Activated CD8-positive, alpha-beta memory T cell treated with anti-CD3 and anti-CD28 coated beads for 36 hours (primary cell): Measurements from ENCODE around the gene ADCY5. TPM values are rescaled to one million over a fixed set of nuclear protein-coding genes. Genes with fewer than 3 reads are reported as not detected.

Source experiments
- CTCF ChIA-PET: fragments of 350-600 bp; sonication (Branson Sonifier 250); formaldehyde crosslinking; loops from one replicate; lab custom pipeline; 2021; ENCODE audit warnings: antibody characterized with exemption; lab: Charles Lee
- POLR2A ChIA-PET: fragments of 350-600 bp; sonication (Branson Sonifier 250); formaldehyde crosslinking; loops from one replicate; lab custom pipeline; 2021; ENCODE audit warnings: antibody characterized with exemption; lab: Charles Lee
- total RNA-seq, 2 experiments: library from RNA; stranded (reverse); gene quantifications; one replicate each; pipeline ENCODE4 v1.2.3, GENCODE V29; 2021

The ADCY5 gene
- total RNA-seq, 2 experiments from 2014 or later: not detected

DNA sequence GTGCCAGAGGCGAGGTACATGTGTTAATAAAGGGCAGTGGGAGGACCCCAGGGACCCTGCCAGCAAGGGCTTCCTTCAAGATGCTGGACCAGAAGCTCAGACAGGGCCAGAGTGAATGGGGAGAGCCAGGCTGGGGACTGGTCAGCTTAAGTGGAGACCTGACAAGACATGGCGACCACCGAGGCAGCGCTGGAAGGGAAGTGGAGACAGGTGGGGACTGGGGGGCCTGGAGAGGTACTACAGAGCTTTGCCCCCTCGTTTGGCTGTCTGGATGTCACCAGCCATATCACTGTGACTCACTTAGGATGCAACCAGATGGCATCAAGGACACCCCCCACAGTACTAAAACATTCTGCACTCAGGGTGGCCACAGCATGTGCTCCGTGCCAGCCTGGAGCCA is 97.9 kb downstream of the ADCY5 start:
- CTCF ChIA-PET: no interaction called here
- POLR2A ChIA-PET: no interaction called here

DNA sequence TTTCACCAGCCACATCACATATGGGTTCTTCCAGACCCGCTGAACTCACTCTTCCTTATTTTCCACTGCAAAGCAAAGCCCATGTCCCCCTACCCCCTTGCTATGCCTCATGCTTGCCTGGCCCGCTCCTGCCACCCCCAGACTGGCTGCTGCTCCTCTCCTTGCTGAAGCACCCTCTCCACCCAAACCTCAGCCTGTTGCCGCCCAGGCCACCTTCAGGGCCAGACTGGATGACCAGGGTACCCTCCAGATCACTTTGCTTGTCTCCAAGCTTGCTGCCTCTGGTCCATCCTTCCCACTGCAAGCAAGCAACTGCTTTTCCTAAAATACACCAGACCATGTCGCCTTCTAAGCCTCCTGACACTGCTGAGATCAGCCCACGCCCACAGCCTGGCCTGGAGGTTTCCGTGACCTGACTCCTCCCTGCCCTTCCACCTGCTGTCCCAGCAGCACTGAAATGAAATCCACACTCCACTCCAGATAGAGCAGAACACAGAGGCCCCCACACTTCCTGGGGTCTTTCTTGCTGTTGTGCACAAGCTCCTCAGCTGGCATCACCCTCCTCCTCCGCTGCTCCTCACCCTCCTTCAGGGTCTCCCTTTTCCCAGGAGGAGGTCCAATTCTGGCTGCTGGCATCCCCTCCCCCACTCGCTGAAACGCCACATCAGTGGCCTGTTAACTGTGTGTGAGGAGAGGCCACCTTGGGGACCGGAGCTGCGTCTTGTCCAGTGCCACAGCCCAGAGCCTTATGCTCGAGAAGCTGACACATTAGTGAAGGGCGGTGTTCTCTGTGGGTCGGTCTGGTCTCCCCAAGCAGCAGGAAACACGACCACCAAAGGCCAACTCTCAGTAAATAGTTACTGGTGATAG is 99.1 kb downstream of the ADCY5 start:
- ChIA-PET CTCF (no interaction called here), POLR2A (no interaction called here)

DNA sequence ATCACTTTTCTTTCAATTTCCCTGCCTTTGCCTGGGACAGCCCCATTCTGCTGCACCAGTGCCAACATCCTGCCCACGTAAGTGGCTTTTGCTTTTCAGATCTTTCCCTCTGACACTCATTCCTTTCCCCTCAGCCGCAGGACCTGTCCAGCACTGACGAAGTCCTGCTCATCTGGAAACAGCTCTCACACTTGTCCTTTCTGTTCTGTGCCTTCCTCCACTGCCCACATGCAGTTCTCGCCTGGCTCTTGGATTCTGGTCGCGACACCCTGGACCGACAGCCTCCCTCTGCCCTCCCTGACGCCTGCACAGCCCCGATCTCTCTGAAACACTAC is 99.7 kb downstream of the ADCY5 start:
- CTCF ChIA-PET: no interaction called here
- POLR2A ChIA-PET: no interaction called here

DNA sequence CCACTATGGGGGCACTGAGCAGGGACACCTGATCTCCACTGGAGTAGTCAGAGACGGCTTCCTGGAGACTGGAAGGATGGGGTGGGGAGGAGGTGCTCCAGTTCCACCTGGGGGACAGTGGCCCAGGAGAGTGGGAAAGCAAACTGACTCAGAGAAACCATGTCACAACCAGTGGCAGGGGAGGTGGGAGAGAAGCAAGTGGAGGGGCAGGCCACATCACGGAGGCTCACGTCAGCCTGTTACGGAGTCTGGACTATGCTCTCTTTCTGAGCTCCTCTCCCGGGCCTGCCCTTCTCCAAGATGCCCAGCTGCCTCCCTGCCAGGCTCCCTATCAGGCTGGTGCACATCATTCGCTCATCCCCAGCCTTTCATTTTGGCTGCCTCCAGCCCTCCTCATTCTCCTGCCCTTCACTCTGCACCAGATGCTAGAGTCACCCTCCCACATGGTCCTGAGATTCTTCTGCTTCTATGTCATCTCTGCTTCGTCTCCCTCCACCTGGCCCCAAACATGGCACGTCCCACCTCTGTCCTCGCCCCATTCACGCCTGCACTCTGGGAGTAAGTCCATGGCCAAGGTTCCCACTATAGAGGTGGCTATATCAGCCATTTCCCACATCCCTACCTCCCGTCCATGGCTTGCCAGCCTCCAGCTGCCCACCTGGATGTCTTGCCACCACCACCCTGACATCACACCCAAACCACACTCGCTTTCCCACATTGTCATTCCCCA is 100.3 kb downstream of the ADCY5 start:
- ChIA-PET POLR2A (no interaction called here), CTCF (no interaction called here)

DNA sequence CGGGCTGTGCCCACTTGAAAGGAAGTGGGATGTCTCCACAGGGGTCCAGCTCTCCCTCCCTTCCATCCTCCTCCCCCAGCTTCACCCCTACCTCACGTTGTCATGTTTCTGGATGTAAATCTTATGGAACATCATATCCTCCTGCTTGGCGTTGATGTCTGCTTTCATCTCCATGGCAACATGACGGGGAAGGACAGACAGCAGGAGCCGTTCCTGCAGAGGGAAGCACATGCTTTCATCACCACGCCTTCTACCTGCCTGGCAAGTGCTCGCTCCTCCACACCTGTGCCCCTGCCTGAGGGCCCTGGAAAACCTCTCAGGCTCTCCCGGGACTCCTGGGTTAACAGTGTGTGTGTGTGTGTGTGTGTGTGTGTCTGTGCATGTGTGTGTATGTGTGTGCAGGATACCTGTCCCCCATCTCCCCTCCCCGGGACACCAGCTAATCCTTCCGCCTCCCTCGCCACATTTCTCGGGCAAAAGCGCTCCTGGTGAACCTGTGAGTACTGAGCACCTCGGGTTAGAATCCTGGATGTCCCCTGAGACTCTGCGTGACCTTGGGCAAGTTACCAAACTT is 101.1 kb downstream of the ADCY5 start:
- CTCF ChIA-PET: no interaction called here
- POLR2A ChIA-PET: no interaction called here

DNA sequence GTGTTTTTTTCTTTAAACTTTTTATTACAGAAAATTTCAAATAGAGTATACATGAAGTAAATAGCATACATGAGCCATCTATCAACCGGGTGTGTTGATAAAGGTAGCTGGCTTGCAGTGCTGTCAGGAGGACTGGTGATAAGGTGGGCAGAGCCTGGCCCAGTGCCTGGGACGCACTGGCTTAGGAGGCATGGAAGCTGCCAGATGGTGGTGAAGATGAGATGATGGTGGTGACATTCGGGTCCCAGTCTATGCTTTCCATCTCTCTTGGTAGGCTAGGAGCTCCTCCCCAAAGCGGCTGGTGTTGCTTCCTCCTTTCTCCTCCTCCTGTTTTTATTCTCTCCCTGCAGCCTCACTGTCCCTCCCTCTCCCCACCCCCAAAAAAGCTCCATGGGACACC is 101.7 kb downstream of the ADCY5 start:
- POLR2A ChIA-PET: no interaction called here
- CTCF ChIA-PET: no interaction called here

DNA sequence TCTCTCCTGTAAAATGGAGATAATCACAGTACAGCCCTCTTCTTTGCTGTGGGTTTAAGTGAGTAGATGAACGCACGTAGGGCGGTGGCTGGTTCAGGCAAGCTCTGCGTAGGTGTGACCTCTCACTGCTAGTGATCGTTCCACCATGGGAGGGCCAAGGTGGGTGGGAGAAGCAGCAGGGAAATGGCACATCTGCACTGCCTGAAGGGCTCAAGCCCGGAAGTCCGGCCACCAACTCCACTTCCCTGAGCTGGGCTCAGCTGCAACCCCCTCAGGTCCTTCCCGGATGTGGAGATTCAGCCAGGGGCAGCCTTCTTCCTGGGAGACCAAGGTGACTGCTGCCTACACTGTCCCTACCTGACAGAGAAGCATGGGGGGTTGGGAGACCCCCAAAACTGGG is 102.9 kb downstream of the ADCY5 start:
- ChIA-PET CTCF (no interaction called here), POLR2A (no interaction called here)

DNA sequence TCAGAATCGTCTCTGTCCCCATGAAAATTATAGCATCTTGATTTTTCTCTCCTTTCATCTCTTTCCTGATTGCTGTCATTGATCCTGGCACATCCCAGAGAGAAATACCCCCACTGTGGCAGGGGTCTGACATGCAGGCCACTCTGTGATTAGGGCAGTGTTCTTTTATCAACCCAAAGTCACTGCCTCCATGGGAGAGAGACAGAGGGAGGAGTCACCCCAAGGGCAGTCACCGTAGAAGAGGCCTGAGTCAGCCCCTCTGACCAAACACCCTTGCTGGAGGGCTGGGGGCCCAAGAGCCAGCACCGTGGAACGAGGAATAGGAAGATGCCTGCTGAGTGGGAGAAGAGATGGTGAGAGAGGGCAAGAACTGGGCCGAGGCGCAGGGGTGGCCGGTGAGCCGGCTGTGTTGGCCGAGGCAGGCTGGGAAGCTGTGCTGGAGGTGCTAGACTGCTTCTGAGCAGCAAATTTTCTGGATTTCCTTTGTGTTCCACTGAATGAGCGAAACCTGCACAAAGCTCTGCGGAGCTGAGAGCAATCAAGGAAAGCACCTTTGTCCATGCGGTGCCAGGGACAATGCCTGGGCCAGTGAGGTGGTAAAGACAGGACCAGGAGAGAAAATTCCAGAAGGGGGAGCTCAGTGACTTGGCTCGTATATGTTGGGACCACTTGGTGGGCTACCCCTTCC is 103.8 kb downstream of the ADCY5 start:
- CTCF ChIA-PET: interaction anchor here (0.8 kb wide), 1 partner anchor 592 kb away, joined by 4 read pairs; no protein-coding TSS in a partner anchor
- POLR2A ChIA-PET: no interaction called here

DNA sequence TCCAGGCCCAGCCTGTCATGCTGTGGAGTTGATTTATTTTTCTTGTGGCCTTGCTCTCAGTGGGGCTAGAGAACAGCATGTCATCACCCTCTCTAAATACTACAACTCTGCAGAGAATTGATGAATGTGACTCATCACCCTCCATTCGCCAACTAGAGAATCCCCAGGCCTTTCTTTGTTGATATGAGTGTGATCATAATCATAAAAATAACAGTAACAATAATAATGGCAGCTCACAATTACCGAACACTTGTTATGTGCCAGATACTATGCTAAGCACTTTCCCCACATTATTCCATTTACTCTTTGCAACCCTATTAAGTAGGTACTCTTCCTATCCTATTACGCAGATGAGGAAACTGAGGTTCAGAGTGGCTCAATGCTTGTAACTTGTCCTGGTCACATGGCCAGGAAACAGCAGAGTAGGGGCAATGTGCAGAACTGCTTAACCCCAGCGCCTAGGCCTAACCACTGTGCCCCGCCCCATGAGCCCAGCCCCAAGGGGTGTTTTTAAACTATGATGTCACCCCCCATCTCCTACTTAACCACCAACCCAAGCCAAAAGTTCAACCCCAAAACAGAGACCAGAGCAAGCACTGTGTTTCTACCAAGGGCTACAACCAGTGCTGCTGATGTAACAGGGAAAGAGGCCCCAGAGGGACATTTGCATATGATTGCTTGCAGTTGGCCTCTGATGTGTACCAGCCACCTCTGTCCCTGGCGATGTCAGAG is 104.5 kb downstream of the ADCY5 start:
- ChIA-PET POLR2A (no interaction called here), CTCF (no interaction called here)

DNA sequence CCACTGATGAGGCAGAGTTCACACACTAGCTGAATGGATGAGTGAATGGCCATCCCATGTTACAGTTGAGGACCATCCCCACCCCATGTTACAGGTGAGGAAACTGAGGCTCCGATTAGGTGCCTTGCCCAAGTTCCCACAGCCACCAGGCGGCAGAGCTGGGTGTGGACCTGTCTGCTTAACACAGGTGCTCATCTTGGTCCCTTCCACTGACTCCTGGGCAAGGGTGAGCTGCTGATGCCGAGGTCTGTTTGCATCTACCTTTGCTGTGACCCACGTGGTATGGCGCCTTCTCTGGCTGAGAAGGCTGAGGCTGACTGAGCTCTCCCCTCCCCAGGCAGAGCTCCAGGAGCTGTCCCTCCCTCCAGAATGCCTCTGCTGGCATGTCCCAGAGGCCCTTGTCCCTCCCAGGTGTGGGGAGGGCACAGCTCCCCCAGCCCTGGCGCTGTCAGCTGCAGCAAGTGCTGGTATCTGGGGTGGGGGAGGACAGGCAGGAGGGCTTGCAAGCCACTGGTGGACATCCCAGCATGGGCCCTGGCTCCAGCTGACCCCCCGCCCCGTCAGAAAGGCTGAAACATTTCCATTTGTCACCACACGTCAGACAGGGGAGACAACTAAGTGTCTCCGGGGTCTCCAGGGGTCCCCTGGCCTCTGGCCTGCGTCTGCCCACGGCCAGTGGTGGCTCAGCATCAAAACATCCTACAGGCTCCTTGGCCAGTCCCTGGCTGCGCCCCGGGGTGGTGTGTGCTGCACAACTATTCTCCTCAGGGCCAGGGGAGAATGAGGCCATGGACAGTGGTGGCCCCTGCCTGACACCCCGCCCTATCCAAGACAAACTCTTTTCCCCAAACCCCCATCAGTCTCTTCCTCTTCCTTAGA is 105.4 kb downstream of the ADCY5 start:
- POLR2A ChIA-PET: no interaction called here
- CTCF ChIA-PET: interaction anchor here (0.6 to 1.0 kb wide), 2 partner anchors 14 to 48 kb away, joined by 3 to 4 read pairs; no protein-coding TSS in a partner anchor

DNA sequence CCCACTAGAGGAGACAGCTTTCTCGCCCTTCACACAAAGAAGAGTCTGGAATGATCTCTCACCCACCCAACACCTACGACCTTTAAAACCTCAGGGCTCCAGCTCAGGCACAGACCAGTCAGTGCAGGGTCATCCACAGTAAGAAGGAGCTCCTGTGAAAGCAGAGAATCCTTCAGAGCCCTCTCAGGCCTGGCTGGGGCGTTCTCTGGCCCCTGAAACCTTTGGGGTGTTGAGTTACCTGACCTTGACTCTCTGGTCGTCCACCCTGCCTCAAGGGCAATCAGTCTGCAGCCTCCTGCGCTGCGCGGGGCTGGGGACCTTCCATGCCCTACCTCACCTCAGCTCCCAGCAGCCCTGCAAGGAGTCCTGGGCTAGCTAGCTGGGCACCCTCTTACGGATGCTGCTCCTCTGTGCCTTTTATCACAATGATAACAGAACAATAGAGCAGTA is 106.2 kb downstream of the ADCY5 start:
- CTCF ChIA-PET: interaction anchor here (0.6 to 1.0 kb wide), 2 partner anchors 13 to 49 kb away, joined by 3 to 4 read pairs; no protein-coding TSS in a partner anchor
- POLR2A ChIA-PET: no interaction called here

DNA sequence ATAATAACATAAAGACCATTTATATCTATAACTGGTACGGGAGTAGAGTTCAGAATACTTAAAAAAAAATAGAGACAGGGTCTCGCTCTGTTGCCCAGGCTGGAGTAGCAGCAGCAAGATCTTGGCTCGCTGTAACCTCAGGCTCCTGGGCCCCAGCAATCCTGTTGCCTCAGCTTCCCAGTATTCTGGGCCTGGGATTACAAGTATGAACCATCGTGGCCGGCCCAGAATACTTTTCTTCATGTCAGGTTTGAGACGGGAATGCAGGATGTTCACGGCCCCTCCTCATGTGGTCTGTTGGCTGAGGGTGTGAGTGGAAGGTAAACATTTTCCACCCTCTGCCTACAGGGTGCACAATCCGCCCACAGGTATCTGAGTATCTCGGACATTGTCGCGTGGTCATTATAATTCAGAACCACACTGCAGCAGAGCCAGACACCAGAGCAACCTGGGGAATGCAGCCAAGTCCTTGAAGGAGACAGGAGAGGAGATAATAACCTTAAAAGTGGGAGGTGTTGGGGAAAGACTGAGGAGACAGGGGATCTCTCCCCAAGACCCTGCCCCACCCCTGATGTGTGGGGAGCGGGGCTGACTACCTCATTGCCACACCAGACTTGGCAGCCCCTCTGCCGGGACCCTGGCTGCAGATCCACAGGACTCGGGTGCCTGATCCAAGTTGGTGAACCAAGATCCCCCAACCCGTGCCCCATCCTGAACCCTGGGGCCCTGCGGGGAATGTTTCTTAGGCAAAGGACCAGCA is 106.8 kb downstream of the ADCY5 start:
- ChIA-PET CTCF (interaction anchor here (1.0 kb wide), 1 partner anchor 13 kb away, joined by 3 read pairs; no protein-coding TSS in a partner anchor), POLR2A (no interaction called here)

DNA sequence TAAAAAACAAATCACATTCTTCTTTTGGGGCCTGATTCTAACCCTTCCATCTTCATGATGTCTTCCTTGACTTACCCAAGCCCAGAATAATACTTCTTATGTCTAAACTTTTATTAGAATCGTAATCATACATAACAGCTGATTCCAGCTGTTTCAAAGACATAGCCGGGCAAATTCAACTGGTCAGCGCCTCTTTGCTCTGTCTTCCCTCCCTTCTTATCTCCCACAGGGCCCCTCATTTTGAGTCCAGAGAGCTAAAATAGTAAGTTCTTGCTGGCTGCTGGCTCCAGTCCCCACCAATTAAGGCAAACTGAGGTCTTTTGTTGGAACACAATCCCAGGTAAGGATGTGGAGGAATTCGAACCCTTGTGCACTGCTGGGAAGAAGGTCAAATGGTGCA is 108.6 kb downstream of the ADCY5 start:
- ChIA-PET POLR2A (no interaction called here), CTCF (no interaction called here)

DNA sequence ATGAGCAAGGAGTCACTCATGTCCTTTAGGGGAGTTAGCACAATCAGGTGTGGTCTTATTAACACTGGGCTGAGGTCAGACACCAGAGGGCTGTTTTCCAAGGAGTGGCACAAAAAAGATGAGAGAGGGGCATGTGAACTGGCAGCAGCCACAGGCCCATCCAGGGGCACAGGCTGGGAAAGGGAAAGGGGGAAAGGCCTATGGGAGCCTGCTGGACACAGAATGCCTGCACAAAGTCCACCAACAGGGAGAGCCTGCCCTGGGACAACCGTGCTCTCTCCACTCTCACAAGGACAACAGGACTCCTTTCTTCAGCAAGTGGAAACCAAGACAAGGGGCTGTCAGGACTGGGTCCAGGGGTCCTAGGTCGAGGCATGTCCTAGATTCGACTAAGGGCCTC is 109.6 kb downstream of the ADCY5 start:
- ChIA-PET POLR2A (no interaction called here), CTCF (no interaction called here)

DNA sequence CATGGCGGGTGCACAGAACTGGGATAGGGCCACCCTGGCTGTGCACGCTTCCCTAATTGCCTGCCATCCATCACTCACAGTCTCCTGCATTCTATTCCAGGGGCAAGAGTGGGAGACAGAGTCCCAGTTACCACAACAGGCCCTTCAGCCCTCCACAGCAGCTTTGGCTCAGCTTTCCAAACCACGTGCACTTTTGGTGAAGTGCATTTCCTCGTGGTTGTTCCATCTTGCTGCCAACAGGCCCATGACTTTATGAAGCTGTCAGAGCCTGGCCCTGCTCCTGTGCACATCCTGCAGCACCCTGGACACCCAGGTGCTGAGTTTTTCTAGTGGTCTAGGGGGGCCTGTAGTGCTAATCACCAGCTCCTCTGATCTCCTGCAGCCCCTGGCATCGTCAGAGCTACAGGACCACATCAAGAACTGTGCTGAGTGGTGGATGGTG is 110.2 kb downstream of the ADCY5 start:
- CTCF ChIA-PET: no interaction called here
- POLR2A ChIA-PET: no interaction called here

DNA sequence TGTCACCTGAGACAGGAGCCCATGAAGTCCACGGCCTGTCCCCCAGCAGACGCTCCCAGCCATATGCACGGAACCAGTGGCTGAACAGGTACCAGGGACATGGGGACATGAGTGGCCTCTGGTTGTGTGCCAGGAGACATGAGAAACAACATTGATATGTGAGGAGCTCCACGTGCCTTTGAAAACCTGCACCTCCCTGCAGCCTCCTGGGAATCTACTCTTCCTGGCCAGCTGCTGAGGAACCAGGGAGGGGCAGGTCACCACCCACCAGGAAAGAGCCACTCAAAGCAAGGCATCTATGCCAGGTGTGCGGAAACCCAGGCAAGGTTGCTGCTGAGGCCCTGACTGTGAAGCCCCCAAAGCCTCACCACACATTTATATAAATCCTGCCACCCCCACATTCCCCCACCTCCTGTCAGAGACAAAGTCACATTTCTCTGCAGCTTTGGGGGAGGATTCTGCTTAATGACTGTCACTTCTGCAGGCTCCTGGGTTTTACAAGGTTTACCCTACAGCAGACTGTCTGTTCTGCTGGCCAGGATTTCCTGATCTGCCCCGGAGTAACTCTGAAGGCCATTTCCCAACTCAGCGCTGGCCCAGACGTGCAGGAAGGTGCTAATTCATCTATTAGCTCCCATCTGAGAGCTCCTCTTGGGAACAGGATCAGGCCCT is 110.8 kb downstream of the ADCY5 start:
- CTCF ChIA-PET: interaction anchor here (1.6 kb wide), 1 partner anchor 11 kb away, joined by 3 read pairs; no protein-coding TSS in a partner anchor
- POLR2A ChIA-PET: no interaction called here

DNA sequence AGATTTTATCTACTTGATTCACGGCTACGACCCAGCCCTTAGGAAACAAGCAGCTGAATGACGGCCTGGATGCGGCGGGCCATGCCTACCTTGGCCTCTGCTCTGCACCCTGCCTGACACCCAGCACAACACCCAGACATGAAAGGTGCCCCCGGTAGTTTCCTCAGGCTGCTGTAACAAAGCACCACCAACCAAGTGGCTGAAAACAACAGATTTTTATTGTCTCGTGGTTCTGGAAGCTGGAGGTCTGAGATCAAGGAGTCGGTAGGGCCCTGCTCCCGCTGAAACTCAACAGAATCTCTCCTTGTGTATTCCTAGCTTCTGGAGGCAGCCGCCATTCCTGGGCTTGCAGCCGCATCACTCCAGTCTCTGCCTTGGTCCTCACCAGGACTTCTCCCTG is 111.7 kb downstream of the ADCY5 start:
- CTCF ChIA-PET: interaction anchor here (0.7 to 1.6 kb wide), 2 partner anchors 8 to 11 kb away, joined by 3 read pairs; no protein-coding TSS in a partner anchor
- POLR2A ChIA-PET: no interaction called here
